Colonic mucosa (tissue), 4 donors: ENCODE data around the gene ZBTB24. TPM values are rescaled to one million over a fixed set of nuclear protein-coding genes. Genes with fewer than 3 reads are reported as not detected.

Experiments used
- DNase-seq: peaks from one replicate; pipeline ENCODE4 v3.0.0-alpha.2; 2020
- H3K27ac ChIP-seq: fragments of 200-600 bp; one replicate; pipeline ENCODE4 v1.8.0; 2021
- H3K27me3 ChIP-seq: fragments of 200-600 bp; one replicate; pipeline ENCODE4 v1.8.0; 2021
- H3K36me3 ChIP-seq: fragments of 200-600 bp; one replicate; pipeline ENCODE4 v1.8.0; 2021
- H3K4me1 ChIP-seq: fragments of 200-600 bp; one replicate; pipeline ENCODE4 v1.8.0; 2021; ENCODE audit warnings: mild to moderate bottlenecking
- H3K4me3 ChIP-seq: fragments of 200-600 bp; one replicate; pipeline ENCODE4 v1.8.0; 2021
- H3K9ac ChIP-seq, 2 donors: one replicate each; pipeline ENCODE4 v1.7.0; 2013; ENCODE audit warnings: control low read depth in 2 of 2, low read depth in 2 of 2, low read length in 2 of 2
- H3K9me3 ChIP-seq: fragments of 200-600 bp; one replicate; pipeline ENCODE4 v1.8.0; 2021
- intact Hi-C: fragments of 100-400 bp; cut with DNase I; formaldehyde crosslinking; loops from one replicate; pipeline ENCODE4 v1.14.1; 2022
- total RNA-seq, 2 donors: library from RNA; stranded (reverse); fragmentation: NEBNext Ultra II Directional in 1 of 2; extraction: Animal tissue kit (Norgen Biotek cat#: 25700) in 1 of 2; gene quantifications; one replicate each; pipeline ENCODE4 v1.2.1, GENCODE V29; 2021
- TF ChIP-seq, protein P1 (sequence below): fragments of 200-600 bp; IDR thresholded peaks from one replicate; pipeline ENCODE4 v1.8.0; 2022; ENCODE audit warnings: antibody characterized with exemption, mild to moderate bottlenecking
- donor health status: healthy.
- donor health status: DM: no; HTN: no; CAD: no.
- donor health status: DM: no; HTN: no; CAD: no.

ZBTB24 gene
- total RNA-seq, 2 donors from 2014 or later = 5.4 to 7.6 TPM

DNA sequence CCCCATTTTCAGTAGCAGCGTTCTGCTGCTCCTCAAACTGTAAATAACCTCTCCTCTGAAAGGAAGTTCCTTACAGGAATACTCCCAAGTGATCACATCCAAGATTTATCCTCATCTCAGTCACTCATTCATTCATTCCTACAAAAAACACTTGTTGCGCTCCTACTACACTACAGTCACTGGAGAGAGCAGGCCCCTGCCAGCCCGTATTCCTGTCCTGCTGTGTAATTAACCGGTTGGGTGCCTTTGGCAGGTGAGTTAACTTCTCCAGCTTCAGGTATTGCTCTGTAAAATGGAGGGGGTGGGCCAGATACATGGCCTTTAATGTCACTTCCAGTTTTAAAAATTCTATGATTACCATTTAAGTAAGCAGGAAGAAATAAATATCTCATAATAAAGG lies 15.0 kb upstream of the ZBTB24 start:
- Histone ChIP-seq H3K9ac (no peak overlapping the region), H3K4me3 (no peak overlapping the region), H3K27ac (no peak overlapping the region), H3K4me1 (no peaks in the 10 kb centered on the region), H3K9me3 (no peaks in the 10 kb centered on the region), H3K27me3 (no peaks in the 10 kb centered on the region), H3K36me3 (no peaks in the 10 kb centered on the region)
- TF ChIP-seq, protein P1, sequence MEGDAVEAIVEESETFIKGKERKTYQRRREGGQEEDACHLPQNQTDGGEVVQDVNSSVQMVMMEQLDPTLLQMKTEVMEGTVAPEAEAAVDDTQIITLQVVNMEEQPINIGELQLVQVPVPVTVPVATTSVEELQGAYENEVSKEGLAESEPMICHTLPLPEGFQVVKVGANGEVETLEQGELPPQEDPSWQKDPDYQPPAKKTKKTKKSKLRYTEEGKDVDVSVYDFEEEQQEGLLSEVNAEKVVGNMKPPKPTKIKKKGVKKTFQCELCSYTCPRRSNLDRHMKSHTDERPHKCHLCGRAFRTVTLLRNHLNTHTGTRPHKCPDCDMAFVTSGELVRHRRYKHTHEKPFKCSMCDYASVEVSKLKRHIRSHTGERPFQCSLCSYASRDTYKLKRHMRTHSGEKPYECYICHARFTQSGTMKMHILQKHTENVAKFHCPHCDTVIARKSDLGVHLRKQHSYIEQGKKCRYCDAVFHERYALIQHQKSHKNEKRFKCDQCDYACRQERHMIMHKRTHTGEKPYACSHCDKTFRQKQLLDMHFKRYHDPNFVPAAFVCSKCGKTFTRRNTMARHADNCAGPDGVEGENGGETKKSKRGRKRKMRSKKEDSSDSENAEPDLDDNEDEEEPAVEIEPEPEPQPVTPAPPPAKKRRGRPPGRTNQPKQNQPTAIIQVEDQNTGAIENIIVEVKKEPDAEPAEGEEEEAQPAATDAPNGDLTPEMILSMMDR = no peak
- no peak for DNase-seq
- intact Hi-C loops = no loop called here

DNA sequence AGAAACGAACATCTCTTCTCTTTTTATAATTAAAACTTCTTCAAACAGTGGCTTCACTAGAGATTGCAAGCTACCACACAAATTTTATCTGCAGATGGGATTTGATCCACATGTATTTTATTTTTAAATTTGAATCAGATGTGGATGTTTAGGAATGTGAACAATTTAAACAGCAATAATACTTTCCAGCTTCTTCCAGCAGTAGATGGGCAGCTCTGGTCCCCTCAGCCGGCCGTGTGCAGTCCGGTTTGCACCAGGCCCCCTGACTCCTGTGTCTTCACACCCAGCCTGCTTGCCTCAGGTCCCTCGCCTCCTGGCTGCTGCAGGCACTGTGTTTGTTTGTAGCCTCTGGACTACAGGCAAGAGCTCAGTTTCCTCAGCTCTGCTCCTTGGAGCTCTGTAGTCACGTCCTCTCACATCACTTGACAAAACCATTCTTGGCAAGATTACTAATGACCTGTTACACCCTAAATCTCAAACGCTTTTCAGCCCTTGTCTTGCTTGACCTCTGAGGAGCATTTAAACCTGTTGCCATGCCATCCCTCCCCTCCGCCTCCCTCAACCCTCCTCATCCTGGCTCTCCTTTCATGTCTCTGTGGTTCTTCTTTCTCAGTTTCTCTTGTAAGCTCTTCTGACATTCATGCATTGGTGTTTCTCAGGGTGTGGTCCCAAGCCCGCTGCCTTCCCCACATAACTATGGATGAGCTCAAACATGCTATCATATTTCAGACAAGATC lies 13.2 kb upstream of the ZBTB24 start:
- no peaks in the 10 kb centered on the region for H3K4me1 ChIP-seq
- H3K27me3 ChIP-seq = no peaks in the 10 kb centered on the region
- no peak overlapping the region for H3K4me3 ChIP-seq
- no peak for DNase-seq
- no peaks in the 10 kb centered on the region for H3K36me3 ChIP-seq
- H3K9ac ChIP-seq = no peak overlapping the region
- H3K9me3 ChIP-seq = no peaks in the 10 kb centered on the region
- TF ChIP-seq, protein P1 = no peak
- intact Hi-C loops = no loop called here
- no peak overlapping the region for H3K27ac ChIP-seq

DNA sequence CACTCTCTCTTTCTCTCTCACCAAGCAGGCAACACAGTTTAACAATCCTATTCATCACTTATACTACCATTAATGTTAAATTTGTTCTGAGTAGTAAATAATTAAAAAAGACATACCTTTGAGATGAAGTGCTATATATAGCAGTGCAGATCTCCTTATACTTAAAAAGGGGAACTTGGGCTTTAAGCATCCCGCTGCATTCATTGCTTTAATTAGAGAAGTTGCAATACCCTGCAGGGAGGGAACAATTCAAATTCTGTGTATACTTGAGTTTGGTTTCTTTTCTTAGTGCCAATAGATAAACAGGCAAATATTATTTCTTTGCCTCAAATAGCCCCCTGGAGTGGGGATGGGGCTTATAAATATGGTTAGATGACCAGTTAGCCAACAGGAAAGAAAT lies 10.8 kb upstream of the ZBTB24 start:
- intact Hi-C loops = no loop called here
- no peaks in the 10 kb centered on the region for H3K36me3 ChIP-seq
- no peak overlapping the region for H3K9ac ChIP-seq
- no peak for DNase-seq
- H3K4me1 ChIP-seq = no peaks in the 10 kb centered on the region
- H3K27me3 ChIP-seq = no peaks in the 10 kb centered on the region
- H3K9me3 ChIP-seq = no peaks in the 10 kb centered on the region
- H3K27ac ChIP-seq = no peak overlapping the region
- H3K4me3 ChIP-seq = no peak overlapping the region
- TF ChIP-seq, protein P1 = no peak

DNA sequence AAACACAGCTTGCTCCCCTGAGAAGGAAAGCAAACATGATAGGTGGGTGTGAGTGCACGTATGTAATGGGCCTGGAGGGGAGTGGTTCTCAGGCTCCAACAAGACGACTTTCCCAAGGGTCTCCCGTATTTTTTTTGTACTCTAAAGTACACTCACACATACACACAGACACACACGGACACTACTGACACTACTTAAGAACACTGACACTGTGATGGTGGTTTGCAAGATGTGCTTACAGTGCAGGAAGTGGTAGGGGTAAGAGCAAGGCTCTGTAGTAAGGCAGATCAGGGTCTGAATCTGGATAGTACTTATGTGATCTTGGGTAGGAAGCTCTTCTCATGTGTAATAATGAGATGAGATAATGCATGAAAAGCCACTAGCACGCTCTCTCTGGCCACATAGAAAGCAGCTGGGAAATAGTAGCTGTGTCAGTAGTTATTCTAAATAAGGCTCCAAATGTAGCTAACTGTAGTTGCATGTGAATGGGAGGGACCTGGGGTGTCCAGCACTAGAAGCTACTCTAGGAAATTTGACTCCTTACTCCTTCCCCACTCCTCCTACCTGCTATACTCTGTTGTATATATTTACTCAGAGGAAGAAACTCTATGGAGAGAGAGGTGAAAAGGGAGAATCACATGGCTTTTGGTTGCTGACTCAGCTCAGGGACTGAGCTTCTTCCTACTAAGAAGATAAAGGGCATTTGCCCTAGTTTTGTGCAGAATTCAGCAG lies 8.4 kb upstream of the ZBTB24 start:
- H3K4me1 ChIP-seq = no peaks in the 10 kb centered on the region
- H3K4me3 ChIP-seq = no peak overlapping the region
- no peak for DNase-seq
- H3K9ac ChIP-seq = no peak overlapping the region
- no peaks in the 10 kb centered on the region for H3K9me3 ChIP-seq
- intact Hi-C loops = no loop called here
- no peaks in the 10 kb centered on the region for H3K36me3 ChIP-seq
- TF ChIP-seq, protein P1 = no peak
- no peak overlapping the region for H3K27ac ChIP-seq
- H3K27me3 ChIP-seq = no peaks in the 10 kb centered on the region

DNA sequence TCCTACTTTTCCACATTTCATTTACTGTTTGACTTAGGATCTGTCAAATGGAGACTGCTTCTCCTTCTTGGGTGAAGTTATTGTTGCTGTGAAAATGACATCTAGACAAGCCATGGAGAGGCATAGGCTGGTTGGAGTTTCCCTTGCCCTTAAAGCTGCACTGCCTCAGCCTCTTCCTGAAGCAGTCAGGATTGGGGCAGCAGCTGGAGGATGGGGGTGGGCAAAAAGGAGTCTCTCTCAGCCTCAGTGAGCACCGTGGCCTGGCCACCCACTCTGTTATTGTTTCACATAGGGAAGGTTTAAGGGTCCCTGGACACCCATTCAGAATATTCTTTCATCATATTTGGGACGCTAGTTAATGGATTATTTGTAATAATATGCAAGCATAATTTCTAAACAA lies 7.7 kb upstream of the ZBTB24 start:
- Histone ChIP-seq H3K27me3 (no peaks in the 10 kb centered on the region), H3K36me3 (no peaks in the 10 kb centered on the region), H3K9me3 (no peaks in the 10 kb centered on the region), H3K27ac (no peak overlapping the region), H3K9ac (no peak overlapping the region), H3K4me1 (no peaks in the 10 kb centered on the region), H3K4me3 (no peak overlapping the region)
- intact Hi-C loops = no loop called here
- DNase-seq = no peak
- TF ChIP-seq, protein P1 = no peak
